Gastroesophageal sphincter (tissue), 3 donors: ENCODE data around the gene FOXJ1.

Experiments
- CTCF ChIP-seq, 4 experiments: fragments of 200-600 bp in 2 of 4; fragments of 450-650 bp in 2 of 4; sonication (generic) in 1 of 4; IDR thresholded peaks; one replicate each; pipeline ENCODE4 v1.5.1; 2017 to 2019; ENCODE audit warnings: antibody characterized with exemption in 4 of 4, mild to moderate bottlenecking in 2 of 4, moderate library complexity in 2 of 4
- POLR2A ChIP-seq, 2 donors: fragments of 450-650 bp; IDR thresholded peaks; one replicate each; pipeline ENCODE4 v1.6.1; 2017; ENCODE audit warnings: antibody characterized with exemption in 2 of 2, mild to moderate bottlenecking in 2 of 2, moderate library complexity in 1 of 2
- POLR2AphosphoS5 ChIP-seq: sonication (generic); formaldehyde crosslinking; IDR thresholded peaks from one replicate; pipeline ENCODE4 v1.6.1; 2017; ENCODE audit warnings: antibody characterized with exemption

GRCh38 chr17:76146053-76146851 lies 5.2 kb upstream of the FOXJ1 start:
- TF ChIP-seq CTCF (IDR thresholded peaks at IDR 0.05): no peak
- no peak for TF ChIP-seq POLR2AphosphoS5
- TF ChIP-seq POLR2A (IDR thresholded peaks at IDR 0.05): no peak
